ENCODE data around the gene ATAT1. TPM values are rescaled to one million over a fixed set of nuclear protein-coding genes. Genes with fewer than 3 reads are reported as not detected.

Gene ATAT1
- total RNA-seq, 1 experiment from 2014 or later = 19.3 TPM

GRCh38 chr6:30645989-30646388 lies 19.3 kb downstream of the ATAT1 start (continued):
- TF ChIP-seq ZNF138 (CRISPR knock-in tag; conservative IDR thresholded peaks at IDR 0.05) = no peak
- no peak for TF ChIP-seq ETV6 (CRISPR knock-in tag; IDR thresholded peaks at IDR 0.05)
- no peak for TF ChIP-seq ZNF263 (CRISPR knock-in tag; IDR thresholded peaks at IDR 0.05; ENCODE audit: low read depth)
- TF ChIP-seq ZNF532 (CRISPR knock-in tag; IDR thresholded peaks at IDR 0.05; ENCODE audit: borderline replicate concordance) = no peak

DNA sequence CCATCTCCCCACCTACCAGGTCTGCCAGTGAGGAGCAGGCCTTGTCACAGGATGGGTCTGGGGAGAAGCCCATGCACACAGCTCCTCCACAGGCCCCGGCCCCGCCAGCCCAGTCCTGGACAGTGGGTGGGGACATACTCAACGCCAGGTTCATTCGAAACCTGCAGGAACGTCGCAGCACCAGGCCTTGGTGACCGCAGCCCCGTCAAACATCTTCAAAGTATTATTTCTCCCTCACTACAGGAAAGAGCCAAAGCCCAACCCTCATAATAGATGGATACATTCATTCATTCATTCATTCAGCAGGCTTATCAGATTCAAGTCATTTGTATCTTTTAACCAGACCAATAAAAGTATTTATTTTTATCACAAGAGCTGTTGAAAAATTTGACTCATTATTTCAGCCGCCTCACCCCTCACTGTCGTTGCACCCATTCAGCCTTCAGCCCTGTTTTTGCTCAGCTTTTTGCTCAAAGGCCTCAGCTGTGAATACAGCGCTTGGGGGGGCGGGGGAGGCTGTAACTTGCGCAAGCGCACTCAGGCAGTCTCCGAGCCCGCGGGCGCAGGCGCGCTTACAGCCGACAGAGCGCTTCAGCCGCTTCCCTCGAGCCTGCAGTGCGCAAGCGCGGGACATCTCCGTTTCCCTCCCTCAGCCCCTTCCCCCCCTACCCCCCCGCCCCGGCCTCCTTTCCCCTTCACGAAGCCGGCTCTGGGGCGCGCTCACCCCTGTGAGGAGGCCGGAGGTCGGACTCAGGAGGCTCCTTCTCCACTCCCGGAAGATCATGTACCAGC lies 20.0 kb downstream of the ATAT1 start, which contains the start of gene C6orf136:
Gene C6orf136, plus strand, starts transcription at position 684 of the 792 bp plus-strand sequence. Its CDS starts 99 bp downstream, at position 783.
- no peaks in the 10 kb centered on the region for H3K9me3 Mint-ChIP-seq
- peaks cover 24% of the 10 kb centered on the region for H3K36me3 Mint-ChIP-seq
- ATAC-seq (peak; percentile 71), DNase-seq (ENCODE audit: low spot score) (peak; percentile 91)
- H3K4me1 Mint-ChIP-seq = peaks cover 21% of the 10 kb centered on the region
- H3K27me3 Mint-ChIP-seq (ENCODE audit: low read depth) = no peaks in the 10 kb centered on the region
- TF ChIP-seq, protein P1, sequence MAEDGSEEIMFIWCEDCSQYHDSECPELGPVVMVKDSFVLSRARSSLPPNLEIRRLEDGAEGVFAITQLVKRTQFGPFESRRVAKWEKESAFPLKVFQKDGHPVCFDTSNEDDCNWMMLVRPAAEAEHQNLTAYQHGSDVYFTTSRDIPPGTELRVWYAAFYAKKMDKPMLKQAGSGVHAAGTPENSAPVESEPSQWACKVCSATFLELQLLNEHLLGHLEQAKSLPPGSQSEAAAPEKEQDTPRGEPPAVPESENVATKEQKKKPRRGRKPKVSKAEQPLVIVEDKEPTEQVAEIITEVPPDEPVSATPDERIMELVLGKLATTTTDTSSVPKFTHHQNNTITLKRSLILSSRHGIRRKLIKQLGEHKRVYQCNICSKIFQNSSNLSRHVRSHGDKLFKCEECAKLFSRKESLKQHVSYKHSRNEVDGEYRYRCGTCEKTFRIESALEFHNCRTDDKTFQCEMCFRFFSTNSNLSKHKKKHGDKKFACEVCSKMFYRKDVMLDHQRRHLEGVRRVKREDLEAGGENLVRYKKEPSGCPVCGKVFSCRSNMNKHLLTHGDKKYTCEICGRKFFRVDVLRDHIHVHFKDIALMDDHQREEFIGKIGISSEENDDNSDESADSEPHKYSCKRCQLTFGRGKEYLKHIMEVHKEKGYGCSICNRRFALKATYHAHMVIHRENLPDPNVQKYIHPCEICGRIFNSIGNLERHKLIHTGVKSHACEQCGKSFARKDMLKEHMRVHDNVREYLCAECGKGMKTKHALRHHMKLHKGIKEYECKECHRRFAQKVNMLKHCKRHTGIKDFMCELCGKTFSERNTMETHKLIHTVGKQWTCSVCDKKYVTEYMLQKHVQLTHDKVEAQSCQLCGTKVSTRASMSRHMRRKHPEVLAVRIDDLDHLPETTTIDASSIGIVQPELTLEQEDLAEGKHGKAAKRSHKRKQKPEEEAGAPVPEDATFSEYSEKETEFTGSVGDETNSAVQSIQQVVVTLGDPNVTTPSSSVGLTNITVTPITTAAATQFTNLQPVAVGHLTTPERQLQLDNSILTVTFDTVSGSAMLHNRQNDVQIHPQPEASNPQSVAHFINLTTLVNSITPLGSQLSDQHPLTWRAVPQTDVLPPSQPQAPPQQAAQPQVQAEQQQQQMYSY (CRISPR knock-in tag; IDR thresholded peaks at IDR 0.05) = no peak
- TF ChIP-seq, protein P2, sequence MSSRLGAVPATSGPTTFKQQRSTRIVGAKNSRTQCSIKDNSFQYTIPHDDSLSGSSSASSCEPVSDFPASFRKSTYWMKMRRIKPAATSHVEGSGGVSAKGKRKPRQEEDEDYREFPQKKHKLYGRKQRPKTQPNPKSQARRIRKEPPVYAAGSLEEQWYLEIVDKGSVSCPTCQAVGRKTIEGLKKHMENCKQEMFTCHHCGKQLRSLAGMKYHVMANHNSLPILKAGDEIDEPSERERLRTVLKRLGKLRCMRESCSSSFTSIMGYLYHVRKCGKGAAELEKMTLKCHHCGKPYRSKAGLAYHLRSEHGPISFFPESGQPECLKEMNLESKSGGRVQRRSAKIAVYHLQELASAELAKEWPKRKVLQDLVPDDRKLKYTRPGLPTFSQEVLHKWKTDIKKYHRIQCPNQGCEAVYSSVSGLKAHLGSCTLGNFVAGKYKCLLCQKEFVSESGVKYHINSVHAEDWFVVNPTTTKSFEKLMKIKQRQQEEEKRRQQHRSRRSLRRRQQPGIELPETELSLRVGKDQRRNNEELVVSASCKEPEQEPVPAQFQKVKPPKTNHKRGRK (CRISPR knock-in tag; IDR thresholded peaks at IDR 0.05; ENCODE audit: borderline replicate concordance) = no peak
- TF ChIP-seq, protein P3, sequence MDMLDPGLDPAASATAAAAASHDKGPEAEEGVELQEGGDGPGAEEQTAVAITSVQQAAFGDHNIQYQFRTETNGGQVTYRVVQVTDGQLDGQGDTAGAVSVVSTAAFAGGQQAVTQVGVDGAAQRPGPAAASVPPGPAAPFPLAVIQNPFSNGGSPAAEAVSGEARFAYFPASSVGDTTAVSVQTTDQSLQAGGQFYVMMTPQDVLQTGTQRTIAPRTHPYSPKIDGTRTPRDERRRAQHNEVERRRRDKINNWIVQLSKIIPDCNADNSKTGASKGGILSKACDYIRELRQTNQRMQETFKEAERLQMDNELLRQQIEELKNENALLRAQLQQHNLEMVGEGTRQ (CRISPR knock-in tag; IDR thresholded peaks at IDR 0.05) = no peak
- no peak for TF ChIP-seq ZNF281 (CRISPR knock-in tag; IDR thresholded peaks at IDR 0.05)
- TF ChIP-seq ATF6 (CRISPR knock-in tag; IDR thresholded peaks at IDR 0.05) = no peak
- peak within 1 kb of the TSS; percentile 76 for H3K4me3 Mint-ChIP-seq
- H3K27ac Mint-ChIP-seq = peak within 1 kb of the TSS; percentile 74
- CTCF ChIA-PET = interaction anchor here (0.6 to 2.0 kb wide), 7 partner anchors 26 to 441 kb away, joined by 3 to 10 read pairs (median 4); partner anchors contain the start of gene DHX16
- POLR2A ChIA-PET = interaction anchor here (0.6 to 1.0 kb wide), 4 partner anchors 29 to 70 kb away, joined by 3 to 6 read pairs (median 4); partner anchors contain the start of genes MDC1 and PPP1R10

Data from WTC11 (cell line).